Measurements from ENCODE around the gene PCGF3.
"Not testable (repeated sequence)": the region's sequence is repeated elsewhere in the genome, so short reads cannot be mapped to it uniquely, and the experiment has no call there.

Gene PCGF3

GRCh38 chr4:762211-763190 is 56.9 kb downstream of the PCGF3 start:
- DNase-seq (ENCODE audit: low read depth in 4 of 4, low spot score in 1 of 4), result no peak

DNA sequence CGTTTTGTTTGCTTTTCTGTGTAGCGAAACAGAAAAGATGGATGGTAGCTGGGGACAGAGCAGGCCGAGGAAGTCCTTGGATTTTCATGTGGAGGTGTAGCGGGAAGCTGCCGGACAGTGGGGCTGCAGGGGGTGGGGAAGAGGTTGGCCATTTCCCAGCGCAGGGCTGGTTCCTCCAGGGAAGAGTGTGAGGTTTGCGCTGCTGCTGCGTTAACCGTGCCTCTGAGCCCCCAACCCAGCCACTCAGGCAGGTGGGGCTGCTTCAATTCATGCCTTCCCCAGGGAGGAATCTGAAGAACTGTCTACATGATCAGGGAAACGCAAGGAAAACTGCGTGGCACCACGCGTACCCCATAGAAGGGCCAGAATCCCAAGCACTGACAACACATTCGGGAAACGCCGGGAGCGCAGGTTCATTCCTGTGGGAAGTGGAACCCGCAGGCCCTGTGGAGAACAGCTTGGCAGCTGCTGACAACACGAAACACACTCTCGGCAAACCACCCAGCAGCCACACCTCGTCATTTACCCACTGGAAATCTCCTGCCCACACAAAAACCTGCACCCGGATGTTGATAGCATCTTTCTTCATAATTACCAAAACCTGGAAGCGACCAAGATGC is 57.7 kb downstream of the PCGF3 start:
- DNase-seq (ENCODE audit: low read depth in 4 of 4, low spot score in 1 of 4), result no peak

DNA sequence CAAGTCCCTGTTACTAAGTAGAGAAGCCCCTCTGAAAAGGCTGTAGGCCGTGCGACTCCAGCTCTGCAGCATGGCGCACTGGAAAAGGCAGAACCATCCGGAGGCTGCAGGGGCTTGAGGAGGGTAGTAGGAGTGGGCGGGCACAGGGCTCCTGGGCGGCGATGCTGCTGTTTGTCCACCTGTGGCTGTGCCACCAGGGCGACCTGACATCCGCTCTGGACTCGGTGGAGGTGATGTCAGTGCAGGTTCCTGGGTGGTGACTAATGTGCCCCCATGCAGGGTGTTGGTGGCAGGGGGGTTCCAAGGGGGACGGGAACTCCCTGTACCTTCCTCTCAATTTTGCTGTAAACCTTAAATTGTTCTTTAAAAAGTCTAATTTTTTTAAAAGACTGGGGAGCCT is 58.3 kb downstream of the PCGF3 start:
- DNase-seq (ENCODE audit: low read depth in 4 of 4, low spot score in 1 of 4), result no peak

DNA sequence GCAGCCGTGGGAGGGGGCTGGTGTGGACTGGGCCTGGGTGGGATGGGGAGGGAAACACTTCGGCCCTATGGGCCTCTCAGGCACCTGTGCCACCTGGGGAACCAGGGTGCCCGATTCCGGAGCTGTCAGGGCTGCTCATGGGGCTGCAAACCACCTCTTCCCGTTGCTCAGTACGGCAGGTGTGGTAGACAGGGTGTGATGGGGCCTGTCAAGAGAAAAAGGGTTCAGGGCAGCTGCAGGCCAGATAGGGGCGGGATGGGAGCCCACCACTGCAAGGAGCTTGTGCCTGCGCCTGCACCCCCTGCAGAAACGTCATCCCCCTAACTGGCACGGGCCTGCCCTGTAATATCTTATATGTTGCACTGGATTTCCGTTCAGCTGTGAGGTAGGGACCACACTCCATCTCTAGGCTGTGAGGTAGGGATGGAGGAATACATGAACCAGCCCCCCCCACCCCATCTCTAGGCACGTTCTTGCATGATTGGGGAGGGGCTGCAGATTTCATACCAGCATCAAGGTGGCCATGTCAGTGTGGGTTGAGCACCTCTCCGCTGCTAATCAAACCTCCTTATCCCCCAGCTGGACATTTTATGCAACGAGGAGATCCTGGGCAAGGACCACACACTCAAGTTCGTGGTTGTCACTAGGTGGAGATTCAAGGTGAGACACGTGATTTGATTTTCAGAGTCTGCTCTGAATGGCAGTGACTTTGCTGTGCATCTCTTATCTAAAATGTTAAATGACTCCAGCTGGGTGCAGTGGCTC is 59.0 kb downstream of the PCGF3 start:
- DNase-seq (ENCODE audit: low read depth in 4 of 4, low spot score in 1 of 4), result no peak

- DNase-seq (ENCODE audit: low read depth in 4 of 4, low spot score in 1 of 4), result no peak
Measured at GRCh38 chr4:766152-766515, 60.5 kb downstream of the PCGF3 start.

DNA sequence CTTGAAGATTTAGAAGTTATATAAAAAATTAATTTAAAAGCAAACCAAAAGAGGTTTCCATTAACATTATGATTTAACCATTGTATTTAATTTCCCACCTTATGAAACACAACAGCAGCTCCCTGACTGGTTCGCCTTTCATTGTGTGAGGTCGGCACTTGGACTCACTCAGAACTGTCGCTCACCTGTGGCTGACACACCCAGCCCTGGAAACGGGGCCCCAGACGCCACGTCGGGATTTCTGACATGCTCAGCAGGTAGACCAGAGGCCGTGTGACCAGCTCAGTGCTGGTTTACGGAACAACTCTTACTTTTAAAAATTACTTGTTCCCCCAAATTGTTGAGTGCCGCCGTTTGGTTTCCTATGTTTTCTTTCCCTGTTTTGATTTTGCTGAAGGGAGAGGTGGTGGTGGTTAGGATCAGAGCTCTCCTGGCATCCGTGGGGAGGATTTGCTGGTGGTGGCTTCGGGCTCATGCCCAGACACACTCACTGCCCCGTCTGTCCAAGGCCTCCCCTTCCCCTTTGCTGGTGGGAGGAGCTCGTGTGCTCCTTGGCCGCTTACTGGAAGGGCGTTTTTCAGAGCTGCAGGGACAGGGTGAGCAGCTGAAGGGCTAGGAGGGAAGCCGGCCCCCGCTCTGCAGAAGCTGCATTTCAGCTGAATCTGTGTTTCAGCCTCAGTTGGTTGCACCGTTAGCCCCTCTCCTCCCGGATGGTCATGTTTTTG is 61.1 kb downstream of the PCGF3 start:
- no peak for DNase-seq (ENCODE audit: low read depth in 4 of 4, low spot score in 1 of 4)

GRCh38 chr4:768076-768475 is 62.4 kb downstream of the PCGF3 start:
- no peak for DNase-seq (ENCODE audit: low read depth in 4 of 4, low spot score in 1 of 4)

DNA sequence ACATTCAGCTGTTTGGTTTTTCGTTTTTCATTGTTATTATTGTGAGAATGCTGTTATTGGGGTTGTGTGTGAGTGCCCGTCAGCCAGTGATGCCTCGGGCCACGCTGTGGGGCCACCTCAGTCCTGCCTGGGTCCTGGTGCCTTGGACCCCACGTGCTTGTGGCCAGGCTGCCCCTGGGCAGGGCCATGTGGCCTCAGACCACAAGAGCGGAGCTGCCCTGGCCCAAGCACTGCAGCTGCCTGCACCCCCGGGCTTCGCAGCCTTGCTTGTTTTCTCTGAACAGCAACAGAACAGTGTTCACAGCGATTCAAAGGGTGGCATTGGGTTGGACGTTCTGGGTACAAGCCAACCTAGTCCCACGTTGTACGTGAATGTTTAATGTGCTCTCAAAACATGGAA is 63.4 kb downstream of the PCGF3 start:
- DNase-seq (ENCODE audit: low read depth in 4 of 4, low spot score in 1 of 4), result no peak

DNA sequence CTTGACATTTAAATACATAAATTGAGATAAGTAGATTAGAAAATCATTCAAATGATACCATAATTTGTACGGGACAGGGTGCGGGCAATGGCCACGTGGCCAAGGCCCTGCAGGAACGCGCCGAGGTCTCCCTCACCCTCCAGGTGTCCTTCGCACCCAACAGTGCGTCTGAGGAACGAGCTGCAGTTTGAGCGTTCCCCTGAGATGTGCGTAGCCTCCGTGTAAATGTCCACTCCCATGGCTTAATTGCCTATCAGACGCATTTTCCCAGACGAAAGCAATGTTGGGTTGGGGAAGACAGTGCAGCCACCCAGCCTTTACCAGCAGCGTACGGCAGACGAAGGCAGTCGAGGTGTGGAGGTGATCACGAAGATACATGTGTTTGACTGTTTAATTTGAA is 63.9 kb downstream of the PCGF3 start:
- DNase-seq (ENCODE audit: low read depth in 4 of 4, low spot score in 1 of 4), result no peak

DNA sequence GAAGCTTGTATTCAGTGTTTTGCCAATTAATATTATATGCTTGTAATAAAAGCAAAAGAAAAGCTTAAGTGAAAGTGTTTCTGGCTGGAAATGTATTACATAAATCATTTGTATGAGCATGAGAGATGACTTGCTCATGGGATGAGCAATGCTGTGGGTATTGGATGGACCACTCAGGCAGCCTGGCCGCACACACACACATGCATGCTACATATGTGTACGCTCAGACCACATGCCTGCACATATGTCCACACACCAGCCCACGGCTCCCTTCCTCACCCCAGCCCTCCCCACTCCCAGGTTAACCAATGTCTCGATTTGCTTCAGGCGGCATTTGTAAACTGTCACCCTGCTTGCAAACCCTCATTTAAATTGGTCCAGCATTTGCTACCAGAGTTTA is 64.4 kb downstream of the PCGF3 start:
- no peak for DNase-seq (ENCODE audit: low read depth in 4 of 4, low spot score in 1 of 4)

GRCh38 chr4:771464-771863 is 65.8 kb downstream of the PCGF3 start:
- DNase-seq (ENCODE audit: low read depth in 4 of 4, low spot score in 1 of 4), result no peak

GRCh38 chr4:772118-772517 is 66.5 kb downstream of the PCGF3 start:
- no peak for DNase-seq (ENCODE audit: low read depth in 4 of 4, low spot score in 1 of 4)

- DNase-seq (ENCODE audit: low read depth in 4 of 4, low spot score in 1 of 4), result no peak
Measured at GRCh38 chr4:772776-773175, 67.1 kb downstream of the PCGF3 start.

DNA sequence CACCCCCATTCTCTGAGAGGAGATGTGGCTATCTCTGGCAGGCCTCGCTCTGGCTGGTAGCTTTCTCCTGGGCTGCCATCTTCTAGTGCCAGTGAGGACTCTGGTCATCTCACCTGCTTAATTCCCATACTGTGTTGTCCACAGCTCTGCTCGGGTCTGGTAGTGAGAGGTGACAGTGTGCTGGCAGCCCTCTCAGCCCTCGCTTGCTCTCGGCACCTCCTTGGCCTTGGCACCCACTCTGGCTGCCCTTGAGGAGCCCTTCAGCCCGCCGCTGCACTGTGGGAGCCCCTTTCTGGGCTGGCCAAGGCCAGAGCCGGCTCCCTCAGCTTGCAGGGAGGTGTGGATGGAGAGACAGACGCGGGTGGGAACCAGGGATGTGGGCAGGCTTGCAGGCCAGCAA is 67.6 kb downstream of the PCGF3 start:
- no peak for DNase-seq (ENCODE audit: low read depth in 4 of 4, low spot score in 1 of 4)

- not testable (repeated sequence) for DNase-seq (ENCODE audit: low read depth in 4 of 4, low spot score in 1 of 4)
Measured at GRCh38 chr4:774419-775092, 68.9 kb downstream of the PCGF3 start.

DNA sequence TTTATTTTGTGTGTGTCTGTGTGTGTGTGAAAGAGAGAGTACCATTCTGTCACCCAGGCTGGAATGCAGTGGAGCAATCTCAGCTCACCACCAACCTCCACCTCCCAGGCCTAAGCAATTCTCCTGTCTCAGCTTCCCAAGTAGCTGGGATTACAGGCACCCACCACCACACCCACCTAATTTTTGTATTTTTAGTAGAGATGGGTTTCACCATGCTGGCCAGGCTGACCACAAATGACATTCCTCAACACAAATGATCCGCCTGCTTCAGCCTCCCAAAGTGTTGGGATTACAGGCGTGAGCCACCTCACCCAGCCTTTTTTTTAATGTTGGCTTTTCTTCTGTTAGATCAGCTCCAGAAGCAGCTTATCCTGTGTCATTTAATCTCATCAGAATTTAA is 69.9 kb downstream of the PCGF3 start:
- not testable (repeated sequence) for DNase-seq (ENCODE audit: low read depth in 4 of 4, low spot score in 1 of 4)

GRCh38 chr4:776743-777441 is 71.3 kb downstream of the PCGF3 start:
- DNase-seq (ENCODE audit: low read depth in 4 of 4, low spot score in 1 of 4), result no peak

GRCh38 chr4:777520-778262 is 72.1 kb downstream of the PCGF3 start:
- DNase-seq (ENCODE audit: low read depth in 4 of 4, low spot score in 1 of 4), result no peak

DNA sequence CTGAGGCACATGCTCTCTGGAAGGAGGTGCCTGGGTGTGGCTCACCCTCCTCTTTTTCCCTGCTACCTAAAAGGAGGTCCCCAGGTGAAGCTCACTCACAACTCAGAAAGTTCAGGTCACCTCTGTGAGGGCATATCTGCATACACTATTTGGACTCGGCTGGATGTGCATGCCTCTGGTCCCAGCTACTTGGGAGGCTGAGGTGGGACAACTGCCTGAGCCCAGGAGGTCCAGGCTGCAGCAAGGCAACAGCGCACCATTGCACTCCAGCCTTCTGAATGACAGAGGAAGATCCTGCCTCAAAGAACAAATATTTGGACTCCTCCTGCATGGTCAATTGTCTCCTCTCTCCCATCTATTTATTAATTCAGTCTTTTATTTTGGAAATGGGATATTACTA is 73.9 kb downstream of the PCGF3 start:
- no peak for DNase-seq (ENCODE audit: low read depth in 4 of 4, low spot score in 1 of 4)

All from stimulated activated CD4-positive, alpha-beta T cell treated with anti-CD3 and anti-CD28 coated beads, Interleukin-1b, Interleukin-23, amount 100 ng/mL, for 24 hours (primary cell).